ENCODE measurements around the gene TMPRSS11A.

Gene TMPRSS11A

DNA sequence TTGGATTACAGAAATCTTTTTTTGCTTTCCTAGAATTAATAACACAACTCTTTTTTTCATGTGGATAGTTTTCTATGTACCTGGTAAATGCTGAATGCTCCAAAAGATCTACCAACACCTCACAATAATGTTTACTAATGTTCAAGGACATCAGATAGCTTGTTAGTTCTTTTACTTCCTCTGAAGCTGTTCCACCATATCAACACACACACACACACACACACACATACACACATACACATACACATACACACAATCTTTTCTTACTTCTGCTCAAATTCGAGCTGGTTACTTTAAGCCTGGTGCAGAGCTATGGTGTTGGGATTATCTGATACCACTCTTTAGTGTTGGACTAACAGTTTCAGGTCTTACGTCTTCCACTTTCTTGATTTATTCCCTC is 51.2 kb downstream of the TMPRSS11A start:
- no peak for DNase-seq (ENCODE audit: low read depth)

DNA sequence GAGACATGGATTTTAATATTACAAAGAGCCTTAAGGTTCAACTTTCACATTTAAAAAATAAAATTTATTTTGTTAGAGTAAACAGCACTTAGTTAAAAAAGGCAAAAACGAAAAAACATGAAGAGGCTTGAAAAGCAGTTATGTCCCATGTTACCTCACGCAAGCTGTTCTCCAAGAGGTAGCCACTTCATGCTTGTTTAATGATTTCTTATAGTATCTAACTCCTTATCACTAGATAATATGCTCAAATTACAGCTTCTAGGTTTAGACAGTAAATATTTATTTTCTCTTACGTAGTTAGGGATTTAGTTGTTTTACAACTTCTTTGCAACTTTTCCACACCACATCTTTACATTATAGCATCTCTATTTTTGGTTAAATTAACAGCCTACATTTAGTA is 51.7 kb downstream of the TMPRSS11A start:
- DNase-seq (ENCODE audit: low read depth), result no peak

DNA sequence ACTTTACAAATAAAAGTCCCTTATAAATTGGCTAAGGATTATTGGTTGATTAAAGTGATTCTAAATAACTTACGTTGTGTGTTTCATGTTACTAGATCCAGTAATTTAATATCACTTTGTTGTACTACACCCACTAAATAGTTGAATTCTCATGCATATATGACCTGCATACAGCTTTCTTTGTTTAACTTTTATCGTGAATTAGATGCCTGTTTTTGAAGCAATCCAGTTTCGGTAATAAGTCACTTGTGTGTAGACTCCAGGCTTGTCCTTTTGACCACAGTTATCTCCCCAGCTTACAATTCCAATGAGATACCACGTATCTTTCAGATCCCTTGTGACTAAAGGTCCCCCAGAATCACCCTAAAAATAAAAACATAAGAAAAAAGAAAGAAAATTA is 52.2 kb downstream of the TMPRSS11A start:
- no peak for DNase-seq (ENCODE audit: low read depth)

DNA sequence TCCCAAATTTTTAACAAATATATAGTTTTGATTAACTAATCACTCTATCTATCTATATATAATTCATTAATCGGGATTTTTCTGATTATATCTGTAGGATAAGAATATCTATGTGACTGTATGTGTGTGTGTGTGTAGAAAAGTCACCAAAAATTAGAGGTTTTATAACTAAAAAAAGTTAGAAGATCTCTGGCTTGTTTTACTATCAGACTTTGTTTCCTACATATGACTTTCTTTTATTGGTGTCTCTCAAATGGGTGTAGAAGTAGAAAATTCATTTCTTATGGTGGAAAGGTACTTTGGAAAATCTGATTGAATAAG is 52.7 kb downstream of the TMPRSS11A start:
- no peak for DNase-seq (ENCODE audit: low read depth)

DNA sequence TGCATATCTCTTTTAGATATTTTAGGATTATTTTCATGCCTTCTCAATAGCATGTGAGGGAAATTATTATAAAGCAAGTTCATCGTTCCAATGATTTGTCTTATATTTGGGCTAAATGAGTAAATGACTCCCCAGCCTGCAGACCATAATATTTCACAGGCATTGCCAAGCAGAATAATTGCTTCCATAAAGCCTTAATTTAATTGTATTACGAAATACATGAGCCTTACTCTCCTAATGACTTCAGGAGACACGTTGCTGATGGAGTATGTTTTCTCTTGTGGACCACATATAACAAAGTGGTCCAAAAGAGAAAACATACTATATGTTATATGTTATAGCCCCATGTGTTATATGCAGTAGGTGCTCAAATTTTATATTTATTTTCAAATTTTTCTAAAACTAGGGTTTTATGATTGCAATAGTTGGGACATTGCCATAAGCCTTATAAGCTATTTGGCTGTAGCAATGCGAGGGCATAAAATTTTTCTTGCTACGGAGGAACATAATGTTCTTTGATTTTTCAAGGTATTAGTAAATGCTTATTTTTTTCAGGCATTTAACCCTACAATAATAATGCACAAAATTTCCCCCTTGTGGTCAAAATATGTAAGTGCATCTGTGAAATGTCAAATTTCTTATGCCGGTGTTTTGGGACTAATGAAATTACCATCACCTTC is 53.2 kb downstream of the TMPRSS11A start:
- DNase-seq (ENCODE audit: low read depth), result no peak

DNA sequence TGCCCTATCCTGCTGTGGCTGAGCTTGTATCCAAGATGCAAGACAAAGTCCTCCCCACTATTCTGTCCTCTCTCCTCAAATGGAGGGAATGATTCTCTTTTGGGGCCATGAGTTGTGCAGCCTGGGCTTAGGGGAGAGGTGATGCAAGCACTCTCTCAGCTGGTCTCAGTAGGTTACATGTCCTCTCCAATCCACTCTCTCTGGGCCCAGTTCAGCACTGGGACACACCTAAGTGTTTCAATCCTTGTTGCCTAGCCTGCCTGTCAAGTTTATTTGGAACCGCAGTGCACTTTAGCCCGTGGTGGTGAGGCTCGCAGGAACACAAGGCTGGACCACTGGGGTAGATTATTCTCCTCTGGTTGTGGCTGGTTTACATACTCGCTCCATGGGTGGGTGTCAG is 55.6 kb downstream of the TMPRSS11A start:
- no peak for DNase-seq (ENCODE audit: low read depth)

DNA sequence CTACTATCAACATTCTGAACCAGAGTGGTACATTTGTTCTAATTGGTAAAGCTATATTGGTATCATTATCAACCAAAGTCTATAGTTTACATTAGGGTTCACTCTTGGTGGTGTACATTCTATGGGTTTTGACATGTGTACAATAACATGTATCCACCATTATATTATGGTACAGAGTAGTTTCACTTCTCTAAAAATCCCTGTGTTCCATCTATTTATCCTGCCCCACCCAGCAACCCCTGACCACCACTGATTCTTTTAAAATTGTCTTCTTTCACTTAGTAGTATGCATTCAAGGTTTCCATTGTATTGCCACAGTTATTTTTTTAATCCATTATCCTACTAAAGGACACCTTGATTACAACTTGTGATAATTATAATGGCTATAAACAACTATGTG is 64.2 kb downstream of the TMPRSS11A start:
- DNase-seq (ENCODE audit: low read depth), result no peak

DNA sequence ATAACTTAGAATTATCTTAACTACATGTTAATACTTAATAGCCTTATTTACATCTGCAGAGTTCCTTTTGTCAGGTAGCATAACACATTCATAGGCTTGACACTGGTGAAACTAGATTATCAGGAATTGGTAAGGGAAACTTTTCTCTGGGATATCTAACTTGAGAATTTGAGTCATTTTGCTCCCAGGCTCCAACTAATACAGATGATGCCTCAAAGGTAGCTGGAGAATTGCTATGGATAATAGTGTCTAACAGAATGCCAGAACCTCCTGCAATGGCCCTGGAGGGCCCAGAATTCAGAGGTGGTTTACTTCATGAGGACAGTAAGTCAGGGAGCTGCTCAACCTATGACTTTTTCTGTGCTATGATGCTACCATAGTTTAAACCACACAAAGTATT is 65.6 kb downstream of the TMPRSS11A start:
- DNase-seq (ENCODE audit: low read depth), result no peak

DNA sequence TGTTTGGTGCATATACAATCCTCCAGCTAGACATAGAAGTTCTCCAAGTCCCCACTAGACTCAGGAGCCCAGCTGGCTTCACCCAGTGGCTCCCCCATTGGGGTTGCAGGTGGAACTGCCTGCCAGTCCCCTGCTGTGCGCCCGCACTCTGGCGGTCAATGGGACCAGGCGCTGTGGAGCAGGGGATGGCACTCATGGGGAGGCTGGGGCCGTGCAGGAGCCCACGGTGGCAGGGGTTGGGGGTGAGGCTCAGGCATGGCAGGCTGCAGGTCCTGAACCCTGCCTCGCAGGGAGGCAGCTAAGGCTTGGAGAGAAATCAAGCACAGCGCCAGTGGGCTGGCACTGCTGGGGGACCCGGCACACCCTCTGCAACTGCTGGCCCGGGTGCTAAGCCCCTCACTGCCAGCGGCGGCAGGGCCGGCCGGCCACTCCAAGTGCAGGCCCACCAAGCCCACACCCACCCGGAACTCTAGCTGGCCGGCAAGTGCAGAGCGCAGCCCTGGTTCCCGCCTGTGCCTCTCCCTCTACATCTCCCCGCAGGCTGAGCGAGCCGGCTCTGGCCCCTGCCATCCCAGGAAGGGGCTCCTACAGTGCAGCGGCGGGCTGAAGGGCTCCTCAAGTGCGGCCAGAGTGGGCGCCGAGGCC is 66.8 kb downstream of the TMPRSS11A start:
- no peak for DNase-seq (ENCODE audit: low read depth)

DNA sequence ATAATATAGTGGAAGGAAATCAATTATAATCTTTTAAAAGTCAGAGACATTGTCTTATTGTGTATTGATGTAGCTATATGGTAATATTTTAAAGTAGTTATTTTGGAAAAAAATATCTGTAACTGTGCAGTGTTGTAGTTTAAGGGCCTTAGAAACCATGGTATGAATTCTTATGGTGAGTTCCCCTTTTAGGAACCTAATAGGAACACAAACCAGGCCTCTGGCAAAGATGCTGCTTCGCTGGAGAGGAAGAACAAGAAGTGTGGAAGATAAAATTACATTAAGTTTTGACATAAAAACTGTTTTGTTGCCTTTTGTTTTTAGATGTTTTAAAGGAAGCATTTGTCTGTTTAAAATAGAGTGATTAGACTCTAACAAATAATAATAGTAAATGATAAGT is 68.6 kb downstream of the TMPRSS11A start:
- no peak for DNase-seq (ENCODE audit: low read depth)

DNA sequence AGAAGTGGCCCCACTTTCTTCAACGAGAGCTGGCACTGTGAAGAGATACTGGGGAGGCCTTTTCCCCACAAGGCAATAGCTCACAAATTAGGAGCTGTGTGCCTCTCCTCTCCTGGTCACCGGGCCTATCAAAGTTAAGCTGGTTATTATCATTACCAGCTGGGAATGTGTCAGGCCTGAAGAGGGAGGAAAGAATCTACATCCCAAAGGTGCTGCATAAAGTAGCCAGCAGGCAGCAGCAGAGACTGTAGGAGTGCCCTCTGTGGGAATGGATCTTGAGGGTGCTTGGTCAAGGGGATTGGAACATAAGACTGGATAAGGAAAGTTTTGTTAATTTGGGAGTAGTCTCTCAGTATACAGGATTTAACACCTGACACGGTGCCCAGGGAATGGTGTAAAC is 70.4 kb downstream of the TMPRSS11A start:
- DNase-seq (ENCODE audit: low read depth), result no peak

DNA sequence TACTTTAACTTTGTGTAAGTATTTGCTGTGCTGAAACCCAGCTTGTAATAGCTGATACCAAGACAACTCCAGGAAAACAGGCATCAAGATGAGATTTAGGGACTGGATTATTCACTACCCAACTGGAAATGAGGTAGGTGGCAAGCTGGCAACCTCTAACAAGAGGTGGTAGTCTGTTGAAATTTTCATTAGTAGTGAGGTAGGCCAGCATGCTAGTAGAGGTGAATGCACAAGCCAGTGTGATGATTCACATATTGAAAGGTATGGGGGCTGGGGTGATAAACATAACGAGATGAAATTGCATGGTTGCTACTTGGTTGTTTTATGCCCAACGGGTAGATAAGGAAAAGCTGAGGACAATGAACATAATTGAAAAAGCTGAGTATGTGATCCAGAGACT is 71.0 kb downstream of the TMPRSS11A start:
- DNase-seq (ENCODE audit: low read depth), result no peak

DNA sequence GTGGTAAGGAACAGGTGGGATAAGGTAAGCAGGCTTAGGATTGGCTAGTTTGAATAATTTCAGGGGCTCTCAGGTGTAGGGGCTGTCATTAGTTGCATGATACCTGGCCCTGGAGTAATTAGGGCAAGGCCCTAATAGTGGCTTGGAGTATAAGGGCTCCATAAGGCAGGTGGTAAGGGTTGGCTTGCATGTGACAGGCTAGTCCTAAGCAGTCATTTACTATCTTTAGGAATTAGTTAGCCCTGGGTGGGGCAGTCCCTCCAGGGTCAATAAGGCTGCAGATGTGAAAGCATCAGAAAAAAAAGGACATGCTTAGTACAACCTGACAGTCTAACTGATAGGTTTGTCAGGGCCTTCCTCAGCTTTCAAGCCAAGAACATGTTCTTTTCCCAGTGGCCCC is 71.6 kb downstream of the TMPRSS11A start:
- no peak for DNase-seq (ENCODE audit: low read depth)

DNA sequence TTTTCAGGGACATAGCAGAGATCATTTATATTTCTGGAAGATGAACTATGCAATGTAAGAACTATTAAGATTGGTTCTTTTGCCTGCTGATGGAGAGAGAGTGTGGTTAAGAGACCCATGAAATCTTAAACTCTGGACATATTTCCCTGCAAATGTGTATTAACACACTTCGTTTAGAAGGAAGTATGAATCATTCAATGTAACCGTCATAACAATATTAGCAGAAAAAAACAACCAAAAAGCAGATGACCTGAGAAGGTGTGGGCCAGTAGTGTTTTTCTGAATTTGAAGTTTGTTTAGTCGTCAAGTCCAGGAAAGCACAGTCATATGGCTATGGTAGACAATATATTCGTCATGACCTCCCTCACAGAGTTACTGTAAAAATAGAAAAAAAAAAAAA is 77.0 kb downstream of the TMPRSS11A start:
- no peak for DNase-seq (ENCODE audit: low read depth)

DNA sequence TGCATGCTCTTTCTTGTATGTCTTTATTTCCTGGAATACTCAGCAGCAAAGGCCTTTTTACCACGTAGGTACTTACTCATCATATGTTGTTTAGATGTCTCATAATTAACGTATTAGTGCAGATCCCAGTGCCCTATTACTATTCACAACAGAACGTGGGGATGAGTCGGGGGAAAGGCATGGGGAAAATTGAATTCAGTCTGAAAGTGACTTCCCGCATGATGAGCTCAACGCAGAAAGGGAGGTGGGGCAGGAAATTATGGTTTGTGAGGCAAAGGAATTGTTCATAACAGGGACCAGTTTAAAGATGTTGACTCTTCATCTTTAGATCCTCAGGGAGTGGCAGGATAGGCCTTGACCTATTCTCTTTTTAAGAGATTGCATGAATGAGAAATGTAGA is 77.5 kb downstream of the TMPRSS11A start:
- DNase-seq (ENCODE audit: low read depth), result peak; percentile 62

DNA sequence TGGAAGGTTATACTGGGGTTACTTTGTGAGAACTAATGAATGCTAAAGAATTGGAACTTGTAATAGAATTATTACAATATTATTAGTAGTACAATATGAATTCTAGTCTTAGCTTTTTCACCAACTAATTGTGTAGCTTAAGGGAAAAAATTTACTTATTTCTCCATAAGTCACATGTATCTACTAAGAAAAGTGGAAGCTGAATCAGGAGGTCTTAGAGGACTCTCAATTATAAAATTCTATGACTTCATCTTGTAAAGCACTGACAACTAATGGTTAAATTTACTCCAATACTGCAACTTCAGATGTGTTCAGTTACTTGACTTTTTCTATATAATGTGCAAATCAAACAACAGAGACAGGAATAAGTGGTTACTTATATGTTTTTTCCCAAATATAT is 78.6 kb downstream of the TMPRSS11A start:
- no peak for DNase-seq (ENCODE audit: low read depth)

DNA sequence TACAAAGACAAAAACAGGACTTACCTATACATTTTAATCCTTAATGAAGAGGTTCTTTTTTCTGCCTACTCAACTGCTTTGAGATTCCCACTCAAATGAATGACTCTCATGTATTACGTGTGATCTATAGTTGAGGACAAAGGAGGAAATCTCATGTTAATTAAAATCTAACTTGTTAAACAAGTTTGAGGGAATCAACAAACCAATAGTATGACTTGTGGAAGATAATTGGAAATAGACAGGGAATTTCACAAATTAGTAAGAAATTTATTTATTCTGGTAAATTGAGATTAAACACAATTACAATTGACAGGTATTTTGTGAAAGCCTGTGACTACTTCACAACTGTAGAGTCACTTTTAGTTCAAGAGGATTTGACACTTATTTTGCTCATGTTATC is 79.4 kb downstream of the TMPRSS11A start, which contains the start of gene TMPRSS11D:
TSS of gene TMPRSS11D (minus strand) at position 101 of the 400 bp plus-strand sequence. CDS start at position 32, 69 bp downstream.
- DNase-seq (ENCODE audit: low read depth), result no peak

DNA sequence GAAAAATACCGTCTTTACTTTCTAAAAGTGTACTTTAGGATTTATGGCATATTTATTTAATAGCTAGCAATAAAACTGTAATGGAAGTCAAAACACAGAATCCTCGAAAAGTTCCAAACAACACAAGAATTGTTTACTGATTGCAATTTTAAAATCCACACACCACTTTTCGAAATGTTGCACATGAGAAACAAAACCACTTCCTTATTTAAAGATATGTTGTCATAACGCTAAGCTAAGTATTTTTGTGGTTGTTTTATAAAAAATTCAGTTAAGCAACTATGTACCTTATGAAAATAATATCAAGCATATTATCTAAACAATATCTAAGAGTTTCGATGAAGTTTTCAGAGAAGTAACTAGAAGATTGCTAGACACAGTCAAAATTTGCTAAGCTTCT is 79.8 kb downstream of the TMPRSS11A start:
- DNase-seq (ENCODE audit: low read depth), result no peak

DNA sequence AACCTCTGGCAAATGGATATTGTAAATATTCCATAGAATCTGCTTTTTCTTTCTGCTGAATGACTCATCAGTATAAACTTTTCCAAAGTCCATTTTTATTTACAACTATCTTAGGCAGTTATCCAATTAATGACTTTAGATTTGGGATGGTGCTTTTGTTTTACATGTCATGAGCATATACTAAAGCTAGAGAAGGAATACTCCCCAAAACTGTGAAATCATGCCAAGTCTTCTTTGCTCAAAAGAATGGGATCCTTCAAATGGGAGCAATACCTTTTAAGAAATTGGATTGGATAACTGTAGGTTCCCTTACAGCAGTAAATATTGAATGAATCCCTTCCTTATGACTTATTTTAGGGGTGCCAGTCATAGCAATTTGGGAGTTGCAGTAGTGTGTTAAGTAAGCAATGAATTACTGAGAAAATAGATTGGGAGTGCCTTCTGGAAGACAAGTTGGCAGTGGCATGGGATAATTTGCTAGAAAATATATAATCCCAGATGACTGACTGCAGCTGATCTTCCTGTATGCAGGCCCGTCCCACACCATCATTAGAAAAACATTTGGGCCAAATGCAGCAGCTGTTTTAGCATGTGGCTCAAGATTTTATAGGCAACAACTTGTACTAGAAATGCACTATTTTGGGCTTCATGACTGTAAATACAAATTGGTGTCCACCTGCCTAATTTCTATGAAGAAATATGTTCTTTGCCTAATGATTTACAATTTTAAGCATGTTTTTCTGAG is 82.3 kb downstream of the TMPRSS11A start:
- DNase-seq (ENCODE audit: low read depth), result no peak

DNA sequence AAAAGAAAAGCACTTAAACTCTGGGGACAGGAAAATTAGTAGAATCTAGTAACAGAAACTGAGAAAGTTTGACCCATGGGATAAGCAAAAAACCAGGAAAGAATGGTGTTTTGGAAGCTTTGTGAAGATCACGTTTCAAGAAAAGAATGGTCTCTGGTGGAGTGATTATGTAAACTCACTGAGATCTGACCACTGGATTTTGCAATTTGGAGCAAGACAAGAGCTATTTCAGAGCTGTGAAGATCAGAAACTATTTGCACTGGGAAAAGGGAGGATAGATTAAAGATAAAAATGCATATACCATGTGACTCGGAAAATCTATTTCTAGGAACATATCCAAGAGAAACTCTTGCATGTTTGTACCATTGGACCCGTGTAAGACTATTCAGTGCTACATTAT is 83.8 kb downstream of the TMPRSS11A start:
- no peak for DNase-seq (ENCODE audit: low read depth)

DNA sequence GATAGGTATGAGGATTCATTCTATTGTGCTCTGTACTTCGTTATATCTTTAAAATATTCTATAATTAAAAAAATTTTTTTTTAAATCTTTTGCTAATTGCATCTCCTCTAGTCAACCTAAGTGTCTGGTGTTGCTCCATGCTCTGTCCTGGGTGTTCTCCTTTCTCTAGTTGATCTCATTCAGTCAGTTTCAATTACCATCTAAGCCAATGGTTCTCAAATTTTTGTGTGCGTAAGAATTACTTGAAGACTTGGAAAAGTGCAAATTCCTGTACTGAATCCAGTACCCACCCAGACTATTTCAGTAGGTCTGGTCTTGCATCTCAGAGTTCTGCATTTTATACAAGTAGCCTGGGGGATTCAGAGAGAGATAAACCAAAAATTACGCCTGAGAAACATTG is 86.2 kb downstream of the TMPRSS11A start:
- DNase-seq (ENCODE audit: low read depth), result no peak

DNA sequence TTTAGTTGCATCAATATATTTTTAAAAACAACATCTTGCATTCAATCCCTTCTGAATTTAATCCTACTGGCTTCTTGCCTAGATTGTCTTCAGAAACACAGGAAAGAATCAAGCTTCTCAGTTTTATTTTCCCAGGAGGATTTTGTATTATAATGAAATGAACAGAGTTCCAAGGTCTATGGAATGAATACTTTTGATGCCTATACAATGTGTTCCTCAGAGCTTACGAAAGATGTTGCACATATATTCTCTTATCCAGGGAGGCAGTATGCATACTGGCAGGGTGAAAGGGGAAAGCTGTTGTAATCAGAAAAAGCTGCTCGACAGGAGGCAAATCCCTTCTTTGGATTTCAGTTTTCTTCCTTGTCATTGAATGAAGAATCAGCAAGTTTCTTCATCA is 88.3 kb downstream of the TMPRSS11A start:
- no peak for DNase-seq (ENCODE audit: low read depth)

DNA sequence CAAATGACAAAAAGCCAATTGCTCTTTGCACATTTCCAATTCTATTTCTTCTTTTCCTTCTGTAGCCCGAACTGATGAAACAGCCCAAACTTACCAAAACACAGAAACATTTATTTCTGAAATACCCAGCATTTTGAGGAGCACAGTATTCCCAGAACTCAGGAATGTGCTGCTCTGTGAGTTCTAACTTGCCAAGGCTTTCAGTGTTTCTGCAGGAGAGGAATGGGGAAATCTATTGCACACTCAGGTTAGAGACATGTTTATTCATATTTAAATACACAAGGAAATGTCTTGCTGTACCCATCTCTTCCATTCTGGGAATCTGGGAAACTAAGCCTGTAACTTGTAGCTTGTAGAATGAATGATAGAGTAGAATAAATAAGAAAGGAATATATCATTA is 90.2 kb downstream of the TMPRSS11A start:
- no peak for DNase-seq (ENCODE audit: low read depth)

DNA sequence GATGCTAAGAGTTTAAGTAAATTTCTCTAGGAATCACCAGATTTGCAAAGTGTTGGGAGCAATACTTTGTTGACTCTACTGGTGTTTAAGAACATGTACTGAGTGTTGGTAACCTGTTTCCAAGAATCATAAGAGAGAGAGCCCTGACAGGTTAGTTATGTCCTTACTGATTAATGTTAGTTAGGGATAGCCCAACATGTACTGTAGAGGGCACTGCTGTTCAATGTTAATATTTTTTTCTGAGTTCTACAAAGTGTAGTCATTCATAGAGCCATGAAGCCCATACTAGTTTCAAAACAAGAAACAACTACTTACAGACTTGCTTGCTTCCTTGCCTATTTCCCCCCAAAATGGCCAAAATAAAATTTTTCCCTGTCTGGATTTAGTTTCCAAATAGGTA is 91.4 kb downstream of the TMPRSS11A start:
- DNase-seq (ENCODE audit: low read depth), result peak; percentile 18

All from GM04504 (cell line).